Panc1 (cell line): ENCODE data around the gene SMTNL1.

Source experiments
- CTCF ChIP-seq: fragments of 450-650 bp; IDR thresholded peaks from 2 replicates; pipeline ENCODE4 v1.5.1; 2017; ENCODE audit warnings: mild to moderate bottlenecking
- POLR2AphosphoS5 ChIP-seq: IDR thresholded peaks from 2 replicates; pipeline ENCODE4 v1.6.1; 2012; ENCODE audit warnings: mild to moderate bottlenecking, low read depth, low read length, moderate library complexity
- REST ChIP-seq, 2 experiments: IDR thresholded peaks; 2 replicates each; pipeline ENCODE4 v1.6.1; 2011 to 2012; ENCODE audit warnings: low read depth in 2 of 2, control low read depth in 1 of 2, low read length in 1 of 2, mild to moderate bottlenecking in 1 of 2, moderate library complexity in 1 of 2; ENCODE audit not compliant: insufficient read depth in 1 of 2
- SIN3A ChIP-seq: IDR thresholded peaks from 2 replicates; pipeline ENCODE4 v1.6.1; 2012; ENCODE audit warnings: low read depth, mild to moderate bottlenecking, low read length, moderate library complexity, borderline replicate concordance; ENCODE audit not compliant: insufficient read depth

GRCh38 chr11:57491371-57492061 lies 45.9 kb upstream of the SMTNL1 start:
- TF ChIP-seq POLR2AphosphoS5, result no peak
- peak; percentile 83 for TF ChIP-seq CTCF
- TF ChIP-seq SIN3A, result no peak
- TF ChIP-seq REST (IDR thresholded peaks at IDR 0.05; ENCODE audit: insufficient read depth in 1 of 2, low read depth in 2 of 2, low read length in 1 of 2), result no peak
